Duodenal mucosa (tissue), 2 donors: ENCODE measurements around the gene ETS2.
A peak's percentile ranks its signal among the peaks of the same experiment; 100 is the strongest.

Source experiments
- H3K27ac ChIP-seq: one replicate; pipeline ENCODE4 v1.7.0; 2013; ENCODE audit warnings: low read depth, low read length
- H3K27me3 ChIP-seq, 2 donors: one replicate each; pipeline ENCODE4 v1.7.0; 2013; ENCODE audit warnings: low read length in 2 of 2, control low read depth in 1 of 2; ENCODE audit not compliant: insufficient read depth in 2 of 2, control insufficient read depth in 1 of 2
- H3K36me3 ChIP-seq, 2 donors: one replicate each; pipeline ENCODE4 v1.7.0; 2013; ENCODE audit warnings: low read length in 2 of 2, control low read depth in 1 of 2; ENCODE audit not compliant: insufficient read depth in 2 of 2, control insufficient read depth in 1 of 2
- H3K4me1 ChIP-seq, 2 donors: one replicate each; pipeline ENCODE4 v1.7.0; 2013; ENCODE audit warnings: low read length in 2 of 2, control low read depth in 1 of 2; ENCODE audit not compliant: insufficient read depth in 2 of 2, control insufficient read depth in 1 of 2
- H3K4me3 ChIP-seq, 2 donors: one replicate each; pipeline ENCODE4 v1.7.0; 2013; ENCODE audit warnings: low read length in 2 of 2, low read depth in 1 of 2
- H3K9ac ChIP-seq, 2 donors: one replicate each; pipeline ENCODE4 v1.7.0; 2013; ENCODE audit warnings: low read length in 2 of 2, low read depth in 1 of 2
- H3K9me3 ChIP-seq, 2 donors: one replicate each; pipeline ENCODE4 v1.7.0; 2013; ENCODE audit warnings: low read length in 2 of 2, control low read depth in 1 of 2; ENCODE audit not compliant: control insufficient read depth in 1 of 2

ETS2 gene

GRCh38 chr21:38777015-38777414 lies 28.7 kb upstream of the ETS2 start:
- Histone ChIP-seq H3K9ac (no peak overlapping the region), H3K27me3 (no peaks in the 10 kb centered on the region), H3K4me1 (peaks cover 2 to 9% of the 10 kb centered on the region in 2 donors), H3K4me3 (no peak overlapping the region), H3K36me3 (no peaks in the 10 kb centered on the region), H3K9me3 (peaks cover 0 to 5% of the 10 kb centered on the region in 2 donors), H3K27ac (no peak overlapping the region)

GRCh38 chr21:38777531-38777930 lies 28.2 kb upstream of the ETS2 start:
- Histone ChIP-seq H3K27me3 (no peaks in the 10 kb centered on the region), H3K4me3 (no peak overlapping the region), H3K9me3 (peaks cover 2 to 9% of the 10 kb centered on the region in 2 donors), H3K4me1 (peaks cover 0 to 7% of the 10 kb centered on the region in 2 donors), H3K9ac (no peak overlapping the region), H3K36me3 (no peaks in the 10 kb centered on the region), H3K27ac (no peak overlapping the region)

- peaks cover 2 to 15% of the 10 kb centered on the region in 2 donors for H3K9me3 ChIP-seq
- H3K27ac ChIP-seq, result no peak overlapping the region
- H3K4me1 ChIP-seq, result peaks cover 14 to 15% of the 10 kb centered on the region in 2 donors
- H3K9ac ChIP-seq, result no peak overlapping the region
- H3K36me3 ChIP-seq, result no peaks in the 10 kb centered on the region
- no peaks in the 10 kb centered on the region for H3K27me3 ChIP-seq
- no peak overlapping the region for H3K4me3 ChIP-seq
Observed at GRCh38 chr21:38780879-38781278, 24.9 kb upstream of the ETS2 start.

GRCh38 chr21:38784458-38785266 lies 21.1 kb upstream of the ETS2 start:
- Histone ChIP-seq H3K9ac (peak overlapping the region in 1 of 2 donors; percentile 21), H3K27ac (no peak overlapping the region), H3K4me1 (peaks cover 38 to 42% of the 10 kb centered on the region in 2 donors)

GRCh38 chr21:38785483-38785882 lies 20.2 kb upstream of the ETS2 start:
- peaks cover 2 to 10% of the 10 kb centered on the region in 2 donors for H3K9me3 ChIP-seq

More at GRCh38 chr21:38784458-38785266, 21.1 kb upstream of the ETS2 start:
- Histone ChIP-seq H3K27me3 (no peaks in the 10 kb centered on the region), H3K4me3 (peak overlapping the region in 1 of 2 donors; percentile 14), H3K9me3 (peaks cover 2 to 10% of the 10 kb centered on the region in 2 donors), H3K36me3 (no peaks in the 10 kb centered on the region)

GRCh38 chr21:38787016-38787415 lies 18.7 kb upstream of the ETS2 start:
- peak overlapping the region; percentile 79 for H3K27ac ChIP-seq
- no peak overlapping the region for H3K4me3 ChIP-seq
- H3K27me3 ChIP-seq, result no peaks in the 10 kb centered on the region
- H3K9ac ChIP-seq, result peak overlapping the region in 1 of 2 donors; percentile 26
- peaks cover 2 to 10% of the 10 kb centered on the region in 2 donors for H3K9me3 ChIP-seq
- no peaks in the 10 kb centered on the region for H3K36me3 ChIP-seq
- peaks cover 52 to 54% of the 10 kb centered on the region in 2 donors for H3K4me1 ChIP-seq

More at GRCh38 chr21:38785483-38785882, 20.2 kb upstream of the ETS2 start:
- Histone ChIP-seq H3K4me1 (peaks cover 46 to 49% of the 10 kb centered on the region in 2 donors), H3K27ac (no peak overlapping the region), H3K4me3 (no peak overlapping the region), H3K9ac (no peak overlapping the region), H3K36me3 (no peaks in the 10 kb centered on the region), H3K27me3 (no peaks in the 10 kb centered on the region)

- Histone ChIP-seq H3K36me3 (no peaks in the 10 kb centered on the region), H3K27me3 (no peaks in the 10 kb centered on the region), H3K9ac (peak overlapping the region; percentile 33 to 46), H3K4me1 (peaks cover 58 to 60% of the 10 kb centered on the region in 2 donors), H3K9me3 (peaks cover 0 to 6% of the 10 kb centered on the region in 2 donors), H3K4me3 (peak overlapping the region; percentile 33 to 51), H3K27ac (peak overlapping the region; percentile 83)
Observed at GRCh38 chr21:38787461-38788274, 18.1 kb upstream of the ETS2 start.

- H3K9ac ChIP-seq, result peak overlapping the region; percentile 33 to 46
- H3K27me3 ChIP-seq, result no peaks in the 10 kb centered on the region
- H3K27ac ChIP-seq, result peak overlapping the region; percentile 83
Observed at GRCh38 chr21:38788275-38788905, 17.3 kb upstream of the ETS2 start.

GRCh38 chr21:38789275-38789674 lies 16.5 kb upstream of the ETS2 start:
- H3K9me3 ChIP-seq, result no peaks in the 10 kb centered on the region
- no peak overlapping the region for H3K27ac ChIP-seq
- no peaks in the 10 kb centered on the region for H3K27me3 ChIP-seq
- peak overlapping the region in 1 of 2 donors; percentile 52 for H3K9ac ChIP-seq
- no peaks in the 10 kb centered on the region for H3K36me3 ChIP-seq
- peak overlapping the region in 1 of 2 donors; percentile 5 for H3K4me3 ChIP-seq
- peaks cover 71% of the 10 kb centered on the region in 2 donors for H3K4me1 ChIP-seq

More at GRCh38 chr21:38788275-38788905, 17.3 kb upstream of the ETS2 start:
- Histone ChIP-seq H3K36me3 (no peaks in the 10 kb centered on the region), H3K9me3 (peaks cover 0 to under 1% of the 10 kb centered on the region in 2 donors), H3K4me3 (peak overlapping the region in 1 of 2 donors; percentile 51), H3K4me1 (peaks cover 64 to 67% of the 10 kb centered on the region in 2 donors)
